GM23338 (cell line): ENCODE results near the gene AATF. TPM values are rescaled to one million over a fixed set of nuclear protein-coding genes. Genes with fewer than 3 reads are reported as not detected.
A peak's percentile ranks its signal among the peaks of the same experiment; 100 is the strongest.

Experiments
- ATAC-seq: fragments of 200-7000 bp; cut with Tn5 transposase; 3 replicates; pipeline ENCODE4 v1.9.1; 2020
- DNase-seq: peaks from one replicate; pipeline ENCODE4 v3.0.0-alpha.2; 2015; ENCODE audit warnings: low spot score
- H2AFZ ChIP-seq: fragments of 200-600 bp; sonication (generic); 2 replicates; pipeline ENCODE4 v1.8.0; 2016; ENCODE audit warnings: antibody characterized with exemption, mild to moderate bottlenecking, moderate library complexity
- H3F3A ChIP-seq: fragments of 200-600 bp; sonication (generic); replicated peaks from 2 replicates; pipeline ENCODE4 v1.8.0; 2017; ENCODE audit warnings: antibody characterized with exemption, mixed run types, low read depth
- H3K27ac ChIP-seq: fragments of 200-600 bp; sonication (generic); 2 replicates; pipeline ENCODE4 v1.6.1; 2016; ENCODE audit warnings: low read depth
- H3K27me3 ChIP-seq: fragments of 200-600 bp; sonication (generic); 2 replicates; pipeline ENCODE4 v1.8.0; 2016; ENCODE audit warnings: mild to moderate bottlenecking, mixed run types, moderate library complexity; ENCODE audit not compliant: insufficient read depth
- H3K36me3 ChIP-seq: fragments of 200-600 bp; sonication (generic); 2 replicates; pipeline ENCODE4 v1.8.0; 2016; ENCODE audit warnings: mild to moderate bottlenecking; ENCODE audit not compliant: insufficient read depth
- H3K4me1 ChIP-seq: fragments of 200-600 bp; sonication (generic); 2 replicates; pipeline ENCODE4 v1.8.0; 2016; ENCODE audit warnings: mild to moderate bottlenecking, moderate library complexity; ENCODE audit not compliant: insufficient read depth
- H3K4me2 ChIP-seq: fragments of 200-600 bp; sonication (generic); 2 replicates; pipeline ENCODE4 v1.7.1; 2017; ENCODE audit warnings: mixed run types
- H3K4me3 ChIP-seq: fragments of 200-600 bp; sonication (generic); 2 replicates; pipeline ENCODE4 v1.6.1; 2016; ENCODE audit warnings: mixed run types
- H3K79me2 ChIP-seq: fragments of 200-600 bp; sonication (generic); replicated peaks from 2 replicates; pipeline ENCODE4 v1.8.0; 2017; ENCODE audit warnings: mild to moderate bottlenecking; ENCODE audit not compliant: insufficient read depth
- H3K9me2 ChIP-seq: fragments of 200-600 bp; sonication (generic); 2 replicates; pipeline ENCODE4 v1.8.0; 2017; ENCODE audit not compliant: insufficient read depth
- H4K20me1 ChIP-seq: fragments of 200-600 bp; sonication (generic); replicated peaks from 2 replicates; pipeline ENCODE4 v1.8.0; 2017; ENCODE audit warnings: mild to moderate bottlenecking; ENCODE audit not compliant: insufficient read depth
- H3K27ac Mint-ChIP-seq: 2 replicates; pipeline ENCODE4 v1.8.0; 2020; ENCODE audit warnings: inconsistent platforms, mild to moderate bottlenecking, moderate library complexity, mixed read lengths
- H3K27me3 Mint-ChIP-seq: 3 replicates; pipeline ENCODE4 v1.8.0; 2022; ENCODE audit warnings: low read depth, mild to moderate bottlenecking, moderate library complexity, mixed read lengths, inconsistent platforms; ENCODE audit not compliant: insufficient read depth, poor library complexity
- H3K36me3 Mint-ChIP-seq: 3 replicates; pipeline ENCODE4 v1.8.0; 2021; ENCODE audit warnings: low read depth, mild to moderate bottlenecking, inconsistent platforms, moderate library complexity, mixed read lengths
- H3K4me1 Mint-ChIP-seq: 3 replicates; pipeline ENCODE4 v1.8.0; 2020; ENCODE audit warnings: mild to moderate bottlenecking, inconsistent platforms, mixed read lengths
- H3K4me3 Mint-ChIP-seq: 3 replicates; pipeline ENCODE4 v1.8.0; 2021; ENCODE audit warnings: moderate library complexity, mild to moderate bottlenecking, inconsistent platforms, mixed read lengths
- H3K9me3 Mint-ChIP-seq: 3 replicates; pipeline ENCODE4 v1.8.0; 2020; ENCODE audit warnings: moderate library complexity, mild to moderate bottlenecking, inconsistent platforms, mixed read lengths
- CREB1 ChIP-seq: fragments of 250-450 bp; sonication (Bioruptor Pico); IDR thresholded peaks from 2 replicates; pipeline ENCODE4 v1.5.0; 2020; ENCODE audit warnings: low read depth, mild to moderate bottlenecking, moderate library complexity
- EZH2 ChIP-seq: fragments of 200-600 bp; sonication (generic); IDR thresholded peaks from one replicate; pipeline ENCODE4 v1.8.0; 2017; ENCODE audit warnings: antibody characterized with exemption, mild to moderate bottlenecking, low read depth; ENCODE audit not compliant: unreplicated experiment
- EZH2phosphoT487 ChIP-seq: fragments of 200-600 bp; sonication (generic); IDR thresholded peaks from one replicate; pipeline ENCODE4 v1.8.1; 2018; ENCODE audit warnings: antibody characterized with exemption; ENCODE audit not compliant: unreplicated experiment
- JUNB ChIP-seq: IDR thresholded peaks from one replicate; pipeline ENCODE4 v1.6.1; 2016; ENCODE audit warnings: antibody characterized with exemption; ENCODE audit not compliant: unreplicated experiment
- NANOG ChIP-seq: IDR thresholded peaks from 2 replicates; pipeline ENCODE4 v1.6.1; 2016; ENCODE audit warnings: antibody characterized with exemption, borderline replicate concordance
- POLR2AphosphoS5 ChIP-seq: IDR thresholded peaks from 2 replicates; pipeline ENCODE4 v1.6.1; 2016; ENCODE audit warnings: antibody characterized with exemption, low read depth
- STAT1 ChIP-seq: IDR thresholded peaks from one replicate; pipeline ENCODE4 v1.6.1; 2016; ENCODE audit warnings: antibody characterized with exemption; ENCODE audit not compliant: unreplicated experiment
- ZNF114 ChIP-seq: fragments of 250-450 bp; sonication (Bioruptor Pico); IDR thresholded peaks from 2 replicates; pipeline ENCODE4 v1.5.0; 2020; ENCODE audit warnings: mild to moderate bottlenecking, moderate library complexity
- ZNF331 ChIP-seq: fragments of 250-450 bp; sonication (Bioruptor Pico); IDR thresholded peaks from 2 replicates; pipeline ENCODE4 v1.5.0; 2020; ENCODE audit warnings: low read depth, mild to moderate bottlenecking, moderate library complexity
- polyA plus RNA-seq: library from polyadenylated mRNA; unstranded; fragments of >200 nt; fragmentation: Nextera tagmentation; extraction: Ambion mirVana; gene quantifications from 2 replicates; pipeline ENCODE4 v1.2.1, GENCODE V29; 2016
- total RNA-seq: library from RNA; depleted of rRNA; stranded (reverse); fragments of >200 nt; shearing (Covaris generic); gene quantifications from 2 replicates; pipeline ENCODE4 v1.2.3, GENCODE V29; 2014
- TF ChIP-seq, protein P1 (sequence below): IDR thresholded peaks from 2 replicates; pipeline ENCODE4 v1.6.1; 2016; ENCODE audit warnings: antibody characterized with exemption
- TF ChIP-seq, protein P2 (sequence below): IDR thresholded peaks from one replicate; pipeline ENCODE4 v1.6.1; 2018; ENCODE audit warnings: antibody characterized with exemption; ENCODE audit not compliant: unreplicated experiment
- TF ChIP-seq, protein P3 (sequence below), 2 experiments: fragments of 200-600 bp in 1 of 2; sonication (generic) in 1 of 2; conservative IDR thresholded peaks; 2 replicates each; pipeline versions ENCODE4 v1.5.1 to v1.6.1; 2016 to 2017; ENCODE audit warnings: antibody characterized with exemption in 2 of 2, low read depth in 2 of 2, mild to moderate bottlenecking in 2 of 2, moderate library complexity in 1 of 2
- TF ChIP-seq, protein P4 (sequence below): fragments of 250-450 bp; sonication (Bioruptor Pico); IDR thresholded peaks from 2 replicates; pipeline ENCODE4 v1.5.0; 2020; ENCODE audit warnings: mild to moderate bottlenecking, moderate library complexity

The AATF gene
- total and polyA plus RNA-seq, 2 experiments from 2014 or later: 40.2 to 71.2 TPM

DNA sequence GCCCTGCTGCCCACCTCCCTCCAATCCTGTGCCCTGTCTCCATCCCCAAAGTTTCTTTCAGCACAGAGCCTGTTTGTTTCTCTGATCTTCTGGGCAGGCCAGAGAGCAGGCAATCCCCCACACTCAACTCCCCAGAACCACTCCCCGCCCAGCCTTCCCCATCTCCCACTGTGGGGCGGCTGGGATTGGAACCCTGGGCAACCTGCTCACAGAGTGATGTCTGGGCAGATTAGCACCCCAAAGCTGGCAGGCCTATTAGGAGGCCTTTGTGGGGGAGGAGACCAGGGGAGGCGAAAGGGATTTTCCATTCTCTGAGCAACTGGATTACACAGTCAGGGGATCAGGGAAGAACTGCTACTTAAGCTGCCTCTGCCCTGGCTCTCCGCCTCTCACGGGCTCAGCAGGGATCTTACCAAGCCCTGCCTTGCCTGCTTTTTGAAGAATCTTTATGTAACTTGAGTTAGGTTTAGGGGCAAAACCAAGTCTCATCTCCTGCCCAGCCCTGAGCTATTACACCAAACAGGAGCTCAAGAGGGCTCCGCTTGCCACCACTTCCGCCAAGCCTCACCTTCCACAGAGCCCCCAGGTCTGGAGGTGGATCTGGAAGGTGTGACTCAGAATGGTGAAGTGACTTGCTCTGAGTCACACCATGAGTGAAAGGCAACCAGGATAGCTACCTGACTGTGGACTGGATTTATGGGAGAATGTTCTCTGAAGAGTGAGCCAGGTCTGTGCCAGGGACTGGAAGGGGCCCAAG, 27.5 kb upstream of the AATF start:
- H3K79me2 ChIP-seq: no peaks in the 10 kb centered on the region
- H4K20me1 ChIP-seq: no peaks in the 10 kb centered on the region
- peak; percentile 65 for ATAC-seq
- Mint-ChIP-seq H3K27ac (0 out of 2 replicates have a peak overlapping the region, but pooled peaks have one; percentile 29), H3K9me3 (no peaks in the 10 kb centered on the region), H3K4me1 (peaks cover 62% of the 10 kb centered on the region), H3K36me3 (no peaks in the 10 kb centered on the region), H3K4me3 (0 out of 3 replicates have a peak overlapping the region, but pooled peaks have one; percentile 22), H3K27me3 (peaks cover 25% of the 10 kb centered on the region)
- peak overlapping the region; percentile 34; the same call in 1 of the 2 replicates for H3K4me3 ChIP-seq
- peak overlapping the region; percentile 85 for H2AFZ ChIP-seq
- H3K36me3 ChIP-seq: no peaks in the 10 kb centered on the region
- H3K4me2 ChIP-seq: peak overlapping the region; percentile 75
- H3K27ac ChIP-seq: no peak overlapping the region
- TF ChIP-seq, protein P1, sequence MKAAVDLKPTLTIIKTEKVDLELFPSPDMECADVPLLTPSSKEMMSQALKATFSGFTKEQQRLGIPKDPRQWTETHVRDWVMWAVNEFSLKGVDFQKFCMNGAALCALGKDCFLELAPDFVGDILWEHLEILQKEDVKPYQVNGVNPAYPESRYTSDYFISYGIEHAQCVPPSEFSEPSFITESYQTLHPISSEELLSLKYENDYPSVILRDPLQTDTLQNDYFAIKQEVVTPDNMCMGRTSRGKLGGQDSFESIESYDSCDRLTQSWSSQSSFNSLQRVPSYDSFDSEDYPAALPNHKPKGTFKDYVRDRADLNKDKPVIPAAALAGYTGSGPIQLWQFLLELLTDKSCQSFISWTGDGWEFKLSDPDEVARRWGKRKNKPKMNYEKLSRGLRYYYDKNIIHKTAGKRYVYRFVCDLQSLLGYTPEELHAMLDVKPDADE: no peak
- TF ChIP-seq STAT1 (no peak), EZH2phosphoT487 (no peak), POLR2AphosphoS5 (no peak), ZNF331 (CRISPR knock-in tag) (no peak), ZNF114 (CRISPR knock-in tag) (no peak), NANOG (no peak), EZH2 (no peak), CREB1 (CRISPR knock-in tag) (no peak), JUNB (no peak)
- TF ChIP-seq, protein P2, sequence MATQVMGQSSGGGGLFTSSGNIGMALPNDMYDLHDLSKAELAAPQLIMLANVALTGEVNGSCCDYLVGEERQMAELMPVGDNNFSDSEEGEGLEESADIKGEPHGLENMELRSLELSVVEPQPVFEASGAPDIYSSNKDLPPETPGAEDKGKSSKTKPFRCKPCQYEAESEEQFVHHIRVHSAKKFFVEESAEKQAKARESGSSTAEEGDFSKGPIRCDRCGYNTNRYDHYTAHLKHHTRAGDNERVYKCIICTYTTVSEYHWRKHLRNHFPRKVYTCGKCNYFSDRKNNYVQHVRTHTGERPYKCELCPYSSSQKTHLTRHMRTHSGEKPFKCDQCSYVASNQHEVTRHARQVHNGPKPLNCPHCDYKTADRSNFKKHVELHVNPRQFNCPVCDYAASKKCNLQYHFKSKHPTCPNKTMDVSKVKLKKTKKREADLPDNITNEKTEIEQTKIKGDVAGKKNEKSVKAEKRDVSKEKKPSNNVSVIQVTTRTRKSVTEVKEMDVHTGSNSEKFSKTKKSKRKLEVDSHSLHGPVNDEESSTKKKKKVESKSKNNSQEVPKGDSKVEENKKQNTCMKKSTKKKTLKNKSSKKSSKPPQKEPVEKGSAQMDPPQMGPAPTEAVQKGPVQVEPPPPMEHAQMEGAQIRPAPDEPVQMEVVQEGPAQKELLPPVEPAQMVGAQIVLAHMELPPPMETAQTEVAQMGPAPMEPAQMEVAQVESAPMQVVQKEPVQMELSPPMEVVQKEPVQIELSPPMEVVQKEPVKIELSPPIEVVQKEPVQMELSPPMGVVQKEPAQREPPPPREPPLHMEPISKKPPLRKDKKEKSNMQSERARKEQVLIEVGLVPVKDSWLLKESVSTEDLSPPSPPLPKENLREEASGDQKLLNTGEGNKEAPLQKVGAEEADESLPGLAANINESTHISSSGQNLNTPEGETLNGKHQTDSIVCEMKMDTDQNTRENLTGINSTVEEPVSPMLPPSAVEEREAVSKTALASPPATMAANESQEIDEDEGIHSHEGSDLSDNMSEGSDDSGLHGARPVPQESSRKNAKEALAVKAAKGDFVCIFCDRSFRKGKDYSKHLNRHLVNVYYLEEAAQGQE: no peak
- TF ChIP-seq, protein P3, sequence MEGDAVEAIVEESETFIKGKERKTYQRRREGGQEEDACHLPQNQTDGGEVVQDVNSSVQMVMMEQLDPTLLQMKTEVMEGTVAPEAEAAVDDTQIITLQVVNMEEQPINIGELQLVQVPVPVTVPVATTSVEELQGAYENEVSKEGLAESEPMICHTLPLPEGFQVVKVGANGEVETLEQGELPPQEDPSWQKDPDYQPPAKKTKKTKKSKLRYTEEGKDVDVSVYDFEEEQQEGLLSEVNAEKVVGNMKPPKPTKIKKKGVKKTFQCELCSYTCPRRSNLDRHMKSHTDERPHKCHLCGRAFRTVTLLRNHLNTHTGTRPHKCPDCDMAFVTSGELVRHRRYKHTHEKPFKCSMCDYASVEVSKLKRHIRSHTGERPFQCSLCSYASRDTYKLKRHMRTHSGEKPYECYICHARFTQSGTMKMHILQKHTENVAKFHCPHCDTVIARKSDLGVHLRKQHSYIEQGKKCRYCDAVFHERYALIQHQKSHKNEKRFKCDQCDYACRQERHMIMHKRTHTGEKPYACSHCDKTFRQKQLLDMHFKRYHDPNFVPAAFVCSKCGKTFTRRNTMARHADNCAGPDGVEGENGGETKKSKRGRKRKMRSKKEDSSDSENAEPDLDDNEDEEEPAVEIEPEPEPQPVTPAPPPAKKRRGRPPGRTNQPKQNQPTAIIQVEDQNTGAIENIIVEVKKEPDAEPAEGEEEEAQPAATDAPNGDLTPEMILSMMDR (conservative IDR thresholded peaks at IDR 0.05; ENCODE audit: low read depth in 2 of 2): no peak
- TF ChIP-seq, protein P4, sequence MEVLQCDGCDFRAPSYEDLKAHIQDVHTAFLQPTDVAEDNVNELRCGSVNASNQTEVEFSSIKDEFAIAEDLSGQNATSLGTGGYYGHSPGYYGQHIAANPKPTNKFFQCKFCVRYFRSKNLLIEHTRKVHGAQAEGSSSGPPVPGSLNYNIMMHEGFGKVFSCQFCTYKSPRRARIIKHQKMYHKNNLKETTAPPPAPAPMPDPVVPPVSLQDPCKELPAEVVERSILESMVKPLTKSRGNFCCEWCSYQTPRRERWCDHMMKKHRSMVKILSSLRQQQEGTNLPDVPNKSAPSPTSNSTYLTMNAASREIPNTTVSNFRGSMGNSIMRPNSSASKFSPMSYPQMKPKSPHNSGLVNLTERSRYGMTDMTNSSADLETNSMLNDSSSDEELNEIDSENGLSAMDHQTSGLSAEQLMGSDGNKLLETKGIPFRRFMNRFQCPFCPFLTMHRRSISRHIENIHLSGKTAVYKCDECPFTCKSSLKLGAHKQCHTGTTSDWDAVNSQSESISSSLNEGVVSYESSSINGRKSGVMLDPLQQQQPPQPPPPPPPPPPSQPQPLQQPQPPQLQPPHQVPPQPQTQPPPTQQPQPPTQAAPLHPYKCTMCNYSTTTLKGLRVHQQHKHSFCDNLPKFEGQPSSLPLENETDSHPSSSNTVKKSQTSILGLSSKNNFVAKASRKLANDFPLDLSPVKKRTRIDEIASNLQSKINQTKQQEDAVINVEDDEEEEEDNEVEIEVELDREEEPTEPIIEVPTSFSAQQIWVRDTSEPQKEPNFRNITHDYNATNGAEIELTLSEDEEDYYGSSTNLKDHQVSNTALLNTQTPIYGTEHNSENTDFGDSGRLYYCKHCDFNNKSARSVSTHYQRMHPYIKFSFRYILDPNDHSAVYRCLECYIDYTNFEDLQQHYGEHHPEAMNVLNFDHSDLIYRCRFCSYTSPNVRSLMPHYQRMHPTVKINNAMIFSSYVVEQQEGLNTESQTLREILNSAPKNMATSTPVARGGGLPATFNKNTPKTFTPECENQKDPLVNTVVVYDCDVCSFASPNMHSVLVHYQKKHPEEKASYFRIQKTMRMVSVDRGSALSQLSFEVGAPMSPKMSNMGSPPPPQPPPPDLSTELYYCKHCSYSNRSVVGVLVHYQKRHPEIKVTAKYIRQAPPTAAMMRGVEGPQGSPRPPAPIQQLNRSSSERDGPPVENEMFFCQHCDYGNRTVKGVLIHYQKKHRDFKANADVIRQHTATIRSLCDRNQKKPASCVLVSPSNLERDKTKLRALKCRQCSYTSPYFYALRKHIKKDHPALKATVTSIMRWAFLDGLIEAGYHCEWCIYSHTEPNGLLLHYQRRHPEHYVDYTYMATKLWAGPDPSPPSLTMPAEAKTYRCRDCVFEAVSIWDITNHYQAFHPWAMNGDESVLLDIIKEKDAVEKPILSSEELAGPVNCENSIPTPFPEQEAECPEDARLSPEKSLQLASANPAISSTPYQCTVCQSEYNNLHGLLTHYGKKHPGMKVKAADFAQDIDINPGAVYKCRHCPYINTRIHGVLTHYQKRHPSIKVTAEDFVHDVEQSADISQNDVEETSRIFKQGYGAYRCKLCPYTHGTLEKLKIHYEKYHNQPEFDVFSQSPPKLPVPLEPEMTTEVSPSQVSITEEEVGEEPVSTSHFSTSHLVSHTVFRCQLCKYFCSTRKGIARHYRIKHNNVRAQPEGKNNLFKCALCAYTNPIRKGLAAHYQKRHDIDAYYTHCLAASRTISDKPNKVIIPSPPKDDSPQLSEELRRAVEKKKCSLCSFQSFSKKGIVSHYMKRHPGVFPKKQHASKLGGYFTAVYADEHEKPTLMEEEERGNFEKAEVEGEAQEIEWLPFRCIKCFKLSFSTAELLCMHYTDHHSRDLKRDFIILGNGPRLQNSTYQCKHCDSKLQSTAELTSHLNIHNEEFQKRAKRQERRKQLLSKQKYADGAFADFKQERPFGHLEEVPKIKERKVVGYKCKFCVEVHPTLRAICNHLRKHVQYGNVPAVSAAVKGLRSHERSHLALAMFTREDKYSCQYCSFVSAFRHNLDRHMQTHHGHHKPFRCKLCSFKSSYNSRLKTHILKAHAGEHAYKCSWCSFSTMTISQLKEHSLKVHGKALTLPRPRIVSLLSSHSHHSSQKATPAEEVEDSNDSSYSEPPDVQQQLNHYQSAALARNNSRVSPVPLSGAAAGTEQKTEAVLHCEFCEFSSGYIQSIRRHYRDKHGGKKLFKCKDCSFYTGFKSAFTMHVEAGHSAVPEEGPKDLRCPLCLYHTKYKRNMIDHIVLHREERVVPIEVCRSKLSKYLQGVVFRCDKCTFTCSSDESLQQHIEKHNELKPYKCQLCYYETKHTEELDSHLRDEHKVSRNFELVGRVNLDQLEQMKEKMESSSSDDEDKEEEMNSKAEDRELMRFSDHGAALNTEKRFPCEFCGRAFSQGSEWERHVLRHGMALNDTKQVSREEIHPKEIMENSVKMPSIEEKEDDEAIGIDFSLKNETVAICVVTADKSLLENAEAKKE (CRISPR knock-in tag): no peak
- H3F3A ChIP-seq: peaks cover 4% of the 10 kb centered on the region; the same call in 1 of the 2 replicates
- peaks cover 43% of the 10 kb centered on the region for H3K4me1 ChIP-seq
- H3K27me3 ChIP-seq: no peaks in the 10 kb centered on the region
- DNase-seq: peak; percentile 55
- no peaks in the 10 kb centered on the region for H3K9me2 ChIP-seq
